ENCODE data around the gene HTD2.
A peak's percentile ranks its signal among the peaks of the same experiment; 100 is the strongest.

The HTD2 gene

GRCh38 chr3:58292866-58293265 lies 13.5 kb upstream of the HTD2 start:
- DNase-seq (ENCODE audit: low spot score): no peak

GRCh38 chr3:58293516-58293915 lies 12.8 kb upstream of the HTD2 start:
- DNase-seq (ENCODE audit: low spot score): no peak

GRCh38 chr3:58296269-58296668 lies 10.1 kb upstream of the HTD2 start:
- DNase-seq (ENCODE audit: low spot score): no peak

- no peak for DNase-seq (ENCODE audit: low spot score)
Observed at GRCh38 chr3:58296843-58297242, 9.5 kb upstream of the HTD2 start.

- no peak for DNase-seq (ENCODE audit: low spot score)
Observed at GRCh38 chr3:58298190-58298589, 8.1 kb upstream of the HTD2 start.

GRCh38 chr3:58299075-58299474 lies 7.2 kb upstream of the HTD2 start:
- DNase-seq (ENCODE audit: low spot score): no peak

- no peak for DNase-seq (ENCODE audit: low spot score)
Observed at GRCh38 chr3:58299839-58300516, 6.3 kb upstream of the HTD2 start.

- peak; percentile 68 for DNase-seq (ENCODE audit: low spot score)
Observed at GRCh38 chr3:58307639-58308215, 1.4 kb downstream of the HTD2 start.

GRCh38 chr3:58308728-58309127 lies 2.4 kb downstream of the HTD2 start:
- DNase-seq (ENCODE audit: low spot score): peak; percentile 35

- DNase-seq (ENCODE audit: low spot score): no peak
Observed at GRCh38 chr3:58317811-58318210, 11.5 kb downstream of the HTD2 start.

- DNase-seq (ENCODE audit: low spot score): no peak
Observed at GRCh38 chr3:58321791-58322190, 15.5 kb downstream of the HTD2 start.

- DNase-seq (ENCODE audit: low spot score): no peak
Observed at GRCh38 chr3:58322793-58323192, 16.5 kb downstream of the HTD2 start.

- peak; percentile 36 for DNase-seq (ENCODE audit: low spot score)
Observed at GRCh38 chr3:58323529-58324390, 17.4 kb downstream of the HTD2 start.

GRCh38 chr3:58324391-58325390 lies 18.4 kb downstream of the HTD2 start:
- DNase-seq (ENCODE audit: low spot score): no peak

GRCh38 chr3:58325525-58325992 lies 19.2 kb downstream of the HTD2 start:
- DNase-seq (ENCODE audit: low spot score): no peak

- no peak for DNase-seq (ENCODE audit: low spot score)
Observed at GRCh38 chr3:58326267-58326900, 20.1 kb downstream of the HTD2 start.

- no peak for DNase-seq (ENCODE audit: low spot score)
Observed at GRCh38 chr3:58329150-58329921, 23.0 kb downstream of the HTD2 start.

GRCh38 chr3:58329922-58330413 lies 23.6 kb downstream of the HTD2 start:
- DNase-seq (ENCODE audit: low spot score): no peak

GRCh38 chr3:58331593-58332152 lies 25.4 kb downstream of the HTD2 start:
- DNase-seq (ENCODE audit: low spot score): no peak
